Measurements from ENCODE around the gene GALNT14.
A peak's percentile ranks its signal among the peaks of the same experiment; 100 is the strongest.

GALNT14 gene

DNA sequence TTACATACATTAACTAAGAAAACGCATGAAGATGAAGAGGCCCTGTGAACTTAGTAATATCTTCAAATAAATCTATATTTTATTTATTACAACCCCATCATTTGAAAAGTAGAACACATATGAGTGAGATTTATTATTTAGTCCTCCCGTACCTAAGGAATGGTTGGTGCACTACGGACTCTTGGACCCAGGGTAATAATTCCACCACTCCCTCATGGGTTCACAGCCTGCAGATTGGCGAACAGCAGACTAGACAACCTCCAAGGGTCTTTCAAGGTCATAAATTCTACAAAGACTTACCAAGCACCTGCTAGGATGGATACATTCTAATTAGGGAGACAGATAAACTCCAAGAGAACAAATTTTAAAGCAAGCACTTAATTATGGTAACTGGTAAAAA lies 51.6 kb downstream of the GALNT14 start:
- no peak for DNase-seq

DNA sequence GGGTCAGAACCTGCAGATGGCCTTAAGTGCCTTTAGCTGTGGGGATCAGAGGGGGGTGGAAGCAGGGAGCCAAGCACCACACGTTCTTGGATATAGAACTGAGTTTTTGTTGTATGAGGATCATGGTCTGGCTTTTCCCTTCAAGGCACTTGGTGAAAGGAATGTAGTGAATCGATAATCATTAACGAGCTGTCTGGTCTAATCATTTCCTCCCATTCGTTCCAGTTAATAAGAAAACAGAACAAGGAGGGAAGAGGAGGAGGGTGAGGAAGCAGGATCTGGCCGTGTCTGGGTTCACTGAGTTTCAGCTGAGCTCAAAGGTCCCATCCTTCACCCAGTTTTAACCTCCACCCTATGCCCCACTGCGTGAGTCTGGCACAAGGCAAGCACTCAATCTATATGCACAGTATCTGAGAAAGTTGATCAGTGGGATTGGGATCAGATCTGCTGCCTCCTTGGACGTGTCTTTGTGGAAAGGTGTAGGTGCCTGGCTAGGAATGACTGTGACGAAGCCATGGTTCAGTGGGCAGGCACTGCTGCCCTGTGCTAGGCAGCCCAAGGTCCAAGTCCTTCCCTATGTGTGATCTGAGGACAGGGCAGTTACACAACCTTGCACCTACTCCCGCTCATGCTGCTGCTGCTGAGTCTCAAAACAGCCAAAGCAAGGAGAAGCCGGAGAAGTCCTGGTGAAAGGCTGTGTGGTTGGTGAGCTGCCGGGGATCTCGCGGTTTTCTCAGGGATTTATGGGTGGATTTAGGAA lies 54.8 kb downstream of the GALNT14 start:
- DNase-seq: no peak

DNA sequence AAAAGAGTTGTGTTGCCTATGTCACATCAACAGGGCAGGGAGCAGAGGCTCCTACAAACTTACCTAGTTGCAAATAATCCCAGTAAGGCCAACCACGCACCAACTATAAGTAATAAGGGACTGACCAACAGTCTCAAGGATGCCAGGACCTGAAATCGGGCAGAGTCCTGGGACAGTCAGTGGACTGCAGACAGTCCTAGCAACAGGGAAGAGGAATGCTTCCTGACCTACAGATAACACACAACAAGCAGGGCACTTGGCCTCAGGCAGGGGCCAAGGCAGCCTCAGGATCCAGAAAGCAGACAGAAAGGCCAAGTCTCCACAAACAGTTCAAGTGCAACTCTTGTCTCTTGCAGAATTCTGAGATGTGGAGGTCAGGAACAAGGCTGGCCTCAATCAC lies 56.2 kb downstream of the GALNT14 start:
- DNase-seq: no peak

DNA sequence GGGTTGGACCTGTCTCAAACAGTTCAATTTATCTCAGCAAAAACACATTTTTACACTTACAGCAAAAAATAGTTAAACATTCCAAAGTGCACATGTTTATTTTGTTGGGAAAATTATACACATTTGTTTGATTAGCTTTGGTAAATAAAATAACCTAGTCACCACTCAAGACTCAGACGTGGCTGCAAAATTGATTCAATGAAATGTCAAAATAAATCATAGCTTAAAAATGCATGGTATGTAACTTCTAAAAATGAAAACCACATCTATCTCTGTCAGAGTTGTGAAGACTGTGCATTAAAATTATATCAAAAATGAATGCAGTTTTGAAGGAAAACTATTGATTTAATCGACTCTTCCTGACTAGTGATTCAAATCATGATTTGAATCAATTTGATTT lies 56.7 kb downstream of the GALNT14 start:
- no peak for DNase-seq

DNA sequence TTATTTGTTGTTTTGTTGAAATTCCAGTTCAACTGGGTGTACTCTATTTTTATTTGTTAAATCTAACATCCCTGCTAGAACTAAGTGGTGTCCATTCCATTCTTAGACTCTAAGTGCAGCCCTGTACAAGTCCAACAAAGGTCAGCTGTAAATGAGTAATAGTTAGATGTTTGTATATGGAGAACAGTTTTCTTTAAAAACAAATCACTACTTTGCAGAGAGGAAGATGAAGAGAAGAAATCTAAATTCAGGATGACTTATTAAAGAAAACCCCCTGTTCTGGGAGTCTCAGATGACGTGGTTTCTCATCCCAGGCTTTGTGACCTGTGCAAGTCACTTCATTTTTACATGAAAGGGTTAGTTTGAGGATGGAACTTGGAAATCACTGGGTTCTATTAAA lies 57.9 kb downstream of the GALNT14 start:
- no peak for DNase-seq

DNA sequence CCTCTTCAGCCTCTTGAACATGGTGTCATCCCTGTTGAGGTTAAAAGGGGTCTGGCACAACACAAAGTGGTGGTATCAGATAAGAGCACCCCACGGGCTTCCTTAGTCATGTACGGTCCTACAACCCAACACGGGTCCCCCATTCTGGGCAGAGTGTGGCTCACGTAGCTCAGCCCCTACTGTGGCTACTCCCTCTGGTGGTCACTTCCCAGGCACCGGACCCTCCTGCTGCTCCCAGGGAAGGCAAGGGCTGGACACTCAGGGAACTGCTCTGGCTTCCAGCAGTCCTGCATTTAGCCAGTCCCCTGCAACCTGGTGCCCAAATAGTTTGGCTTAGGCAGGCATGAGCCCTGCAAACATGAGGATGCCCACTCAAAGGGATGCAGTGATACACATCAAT lies 58.6 kb downstream of the GALNT14 start:
- DNase-seq: no peak

DNA sequence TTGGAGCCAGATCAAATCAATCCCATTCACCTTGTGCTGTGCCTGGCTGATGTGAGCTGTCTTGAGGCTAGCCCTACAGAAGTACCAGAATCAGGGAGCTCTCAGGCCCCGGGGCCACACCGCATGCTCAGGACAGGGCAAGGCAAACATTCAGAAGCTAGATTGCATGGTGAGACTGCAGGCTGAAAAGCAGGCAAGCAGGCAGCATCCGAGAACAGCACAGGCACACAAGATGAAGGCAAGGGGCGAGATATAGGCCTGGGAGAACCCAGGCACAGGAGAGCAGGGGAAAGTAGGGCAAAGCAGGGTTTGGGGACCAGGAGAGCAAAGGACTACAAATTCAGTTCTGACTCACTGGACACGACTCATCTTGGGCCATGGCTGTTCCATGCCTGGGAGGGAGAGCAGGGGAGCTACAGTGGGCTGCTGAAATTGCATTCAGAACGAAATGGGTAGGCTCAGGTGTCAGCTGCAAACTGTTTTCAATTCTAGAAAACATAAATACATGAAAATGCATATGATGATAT lies 59.6 kb downstream of the GALNT14 start:
- DNase-seq: no peak

DNA sequence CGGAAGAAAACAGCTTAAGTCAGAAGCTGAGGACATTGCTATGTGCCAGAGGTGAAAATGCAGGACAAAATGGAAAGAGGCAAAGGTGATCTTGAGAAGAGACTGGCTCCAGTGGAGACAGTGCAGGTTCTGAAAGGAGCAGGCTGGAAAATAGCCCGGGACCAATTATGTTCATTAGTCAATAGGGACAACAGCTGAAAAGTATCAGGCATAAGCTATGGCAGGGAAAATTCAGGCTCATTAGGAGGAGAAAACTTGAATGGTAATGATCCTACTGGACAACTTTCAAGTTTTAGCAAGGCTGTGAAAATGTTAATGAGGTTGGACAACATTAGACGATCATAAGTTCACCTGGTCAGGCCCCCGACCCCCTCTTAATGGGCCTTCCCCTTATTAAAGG lies 60.2 kb downstream of the GALNT14 start:
- DNase-seq: no peak

DNA sequence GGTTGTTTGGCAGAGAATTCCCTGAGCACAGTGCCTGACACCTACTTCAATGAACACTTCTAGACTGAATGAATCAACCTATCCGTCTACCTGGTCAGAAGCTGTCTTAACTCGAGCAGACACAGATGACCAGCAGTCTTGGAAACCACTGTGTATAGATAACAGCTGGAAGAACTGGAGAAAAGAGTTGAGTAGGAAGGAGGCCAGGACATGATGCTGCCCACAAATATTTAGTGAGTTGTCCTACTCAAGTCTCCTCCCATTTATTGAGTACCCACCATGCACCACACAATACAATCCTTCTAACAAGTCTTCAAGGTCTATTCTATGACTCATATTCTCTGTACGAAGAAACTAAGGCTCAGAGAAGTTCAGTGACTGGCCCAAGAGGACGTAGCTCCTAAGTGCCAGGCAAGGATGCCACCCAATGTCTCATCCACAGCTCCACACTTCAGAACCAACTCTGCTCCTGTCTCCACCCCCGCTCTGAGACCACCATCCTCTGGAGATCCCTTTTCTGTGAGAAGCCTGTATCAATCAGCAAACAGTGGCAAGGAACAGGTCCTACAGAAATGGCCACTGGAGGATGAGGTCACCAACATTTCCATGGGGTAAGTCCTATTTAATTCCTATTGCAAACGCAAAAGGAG lies 62.2 kb downstream of the GALNT14 start:
- no peak for DNase-seq

DNA sequence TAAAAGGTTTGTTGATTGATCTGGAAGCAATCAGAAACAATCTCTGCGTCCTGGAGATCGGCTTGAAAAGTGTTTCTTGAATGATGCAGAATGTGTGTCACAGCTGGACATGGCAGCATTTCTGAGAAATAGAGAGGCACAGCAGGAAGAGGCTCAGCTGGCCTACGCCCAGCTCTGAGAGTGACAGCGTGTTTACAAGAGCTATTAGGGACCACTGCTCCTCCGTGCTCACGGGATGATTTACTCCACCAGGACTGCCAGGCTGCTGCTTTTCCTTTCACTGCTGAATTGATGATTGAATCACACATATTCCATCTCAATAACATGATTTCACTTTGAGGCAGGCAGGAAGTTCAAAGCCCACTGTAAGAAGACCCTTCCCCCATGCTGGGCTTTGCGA lies 62.8 kb downstream of the GALNT14 start:
- no peak for DNase-seq

DNA sequence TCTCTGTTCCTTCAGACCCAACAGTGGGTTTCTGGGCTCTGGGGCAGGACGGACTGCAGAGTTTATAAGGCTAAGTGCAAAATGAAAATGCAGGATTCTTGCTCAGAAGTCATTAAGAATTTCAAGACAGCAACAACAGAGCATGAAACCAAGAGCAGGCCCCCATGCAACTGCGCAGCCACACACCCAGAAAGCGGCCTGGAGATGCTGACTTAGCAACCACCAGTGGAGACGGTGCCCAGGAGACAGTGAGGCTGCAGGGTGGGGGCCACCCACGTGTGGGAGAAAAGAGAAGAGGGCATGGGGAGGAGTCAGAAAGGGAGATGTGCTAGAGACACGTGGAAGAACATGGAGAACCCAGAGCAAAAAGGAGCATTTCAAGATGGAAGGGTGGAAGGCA lies 66.5 kb downstream of the GALNT14 start:
- DNase-seq: no peak

DNA sequence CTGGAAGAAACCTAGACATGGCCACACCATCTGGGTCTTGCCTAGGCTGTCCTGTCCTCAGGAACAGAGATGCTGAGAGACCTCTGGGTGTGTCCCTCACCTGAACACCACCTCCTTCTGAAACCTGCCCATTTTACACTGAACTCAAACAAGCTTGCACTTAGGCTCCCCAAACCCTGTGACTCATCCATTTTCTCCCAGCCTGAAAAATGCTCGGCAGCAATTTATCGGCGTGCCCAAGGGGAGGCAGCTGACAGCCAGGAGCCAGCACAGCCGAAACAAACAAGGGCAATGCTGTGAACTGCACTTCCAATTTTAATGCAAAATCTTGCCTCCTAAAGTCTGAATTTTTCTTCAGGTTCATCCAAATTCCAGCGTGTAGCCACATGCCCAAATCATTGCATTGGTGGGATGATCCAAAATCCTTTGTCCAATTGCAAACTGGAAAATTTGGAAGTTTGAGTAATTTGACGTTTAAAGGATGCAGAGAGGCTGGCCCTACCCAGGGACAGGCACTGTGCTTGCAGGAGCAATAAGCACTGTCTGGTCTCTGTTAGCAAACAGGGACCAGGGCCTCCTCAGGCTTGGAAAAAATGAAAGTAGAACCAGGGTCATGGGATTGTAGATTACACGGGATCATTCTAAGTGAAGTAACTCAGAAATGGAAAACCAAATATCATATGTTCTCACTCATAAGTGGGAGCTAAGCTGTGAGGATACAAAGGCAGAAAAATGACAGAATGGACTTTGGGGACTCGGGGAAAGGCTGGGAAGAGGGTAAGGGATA lies 67.7 kb downstream of the GALNT14 start:
- no peak for DNase-seq

DNA sequence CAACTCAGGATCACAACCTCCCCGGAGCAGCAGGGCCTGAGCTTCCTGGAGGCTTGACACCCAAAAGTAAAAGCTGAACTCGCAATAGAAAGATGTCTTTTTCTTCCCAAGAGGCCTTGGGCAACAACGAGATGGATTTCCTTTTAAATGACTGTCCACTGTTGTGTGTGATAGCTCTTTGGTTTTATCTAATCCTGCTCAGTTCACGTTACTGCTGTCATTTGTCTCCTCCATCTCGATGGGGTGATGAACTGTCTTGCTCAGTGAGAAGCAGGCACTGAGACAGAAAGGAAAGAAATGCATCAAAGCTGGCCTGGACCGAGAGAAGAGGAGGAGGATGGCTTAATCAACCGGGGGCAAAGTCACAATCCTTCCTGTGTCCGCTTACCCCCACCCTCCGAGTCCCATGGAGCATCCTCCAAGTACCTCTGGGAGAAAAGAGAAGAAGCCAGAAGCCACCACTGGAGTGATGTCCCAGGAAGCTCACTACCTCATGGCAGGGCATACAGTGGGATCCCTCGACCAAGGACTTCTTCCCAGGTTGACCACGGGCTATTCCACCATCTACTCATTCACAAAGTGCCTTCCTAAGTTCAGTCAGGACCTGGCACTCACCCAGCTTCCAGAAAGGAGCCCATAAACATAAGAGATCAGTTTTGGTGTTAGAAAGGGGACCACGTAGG lies 68.5 kb downstream of the GALNT14 start:
- no peak for DNase-seq

DNA sequence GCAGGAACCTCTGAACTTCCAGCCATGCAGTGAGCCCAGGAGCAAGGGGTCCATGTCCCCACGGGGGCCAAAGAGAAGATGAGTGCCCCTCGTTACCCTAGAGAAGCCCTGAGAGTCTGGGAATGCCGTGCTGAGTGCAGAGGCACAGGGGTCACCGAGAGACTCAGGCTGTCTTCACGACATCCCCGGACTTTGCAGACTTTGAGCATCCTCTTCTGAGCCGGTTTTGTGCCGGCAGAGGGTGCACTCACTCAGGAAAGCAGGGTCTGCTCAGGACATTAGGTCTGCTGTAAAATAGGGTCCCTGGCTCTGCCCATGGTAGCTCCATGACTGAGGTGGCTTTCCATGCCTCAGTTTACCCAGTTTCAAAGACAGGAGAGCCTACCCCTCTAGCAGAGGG lies 71.0 kb downstream of the GALNT14 start:
- DNase-seq: no peak

DNA sequence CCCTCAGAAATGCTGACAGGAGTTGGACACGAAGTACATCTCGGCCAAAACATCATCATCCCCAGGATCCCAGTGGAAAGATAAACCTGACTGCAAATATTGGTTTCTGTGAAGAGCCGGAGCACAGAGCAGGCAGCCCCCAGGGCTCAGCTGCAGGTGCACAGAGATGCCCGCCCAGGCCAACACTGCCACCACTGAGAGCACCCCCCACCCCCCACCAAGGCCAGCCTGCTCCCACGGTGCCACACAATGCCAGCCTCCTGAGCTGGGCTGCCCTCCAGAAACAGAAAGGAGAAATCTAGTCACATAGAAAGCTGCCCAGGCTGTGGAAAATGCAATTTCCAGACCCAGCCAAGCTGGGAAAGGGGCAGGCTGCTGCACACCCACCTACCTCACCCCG lies 71.7 kb downstream of the GALNT14 start:
- no peak for DNase-seq

DNA sequence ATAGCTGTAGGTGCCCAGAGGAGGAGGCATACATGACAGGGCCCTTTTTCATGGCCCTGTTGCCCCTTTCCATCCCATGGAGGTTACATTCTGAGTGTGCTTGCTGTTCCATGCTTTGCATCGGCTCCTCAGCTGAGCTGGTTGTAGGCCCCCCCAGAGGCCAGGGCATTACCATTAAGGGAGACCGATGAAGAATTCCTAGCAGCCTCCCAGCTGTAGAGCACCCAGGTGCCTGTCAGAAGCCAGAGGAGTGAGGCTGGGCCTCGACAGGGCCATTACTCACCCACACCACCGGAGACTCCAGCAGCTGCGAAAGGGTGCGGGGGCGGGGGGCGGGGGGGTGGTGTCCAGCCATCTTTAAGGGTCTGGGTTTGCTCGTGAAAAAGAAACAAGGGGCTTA lies 72.2 kb downstream of the GALNT14 start:
- DNase-seq: no peak

DNA sequence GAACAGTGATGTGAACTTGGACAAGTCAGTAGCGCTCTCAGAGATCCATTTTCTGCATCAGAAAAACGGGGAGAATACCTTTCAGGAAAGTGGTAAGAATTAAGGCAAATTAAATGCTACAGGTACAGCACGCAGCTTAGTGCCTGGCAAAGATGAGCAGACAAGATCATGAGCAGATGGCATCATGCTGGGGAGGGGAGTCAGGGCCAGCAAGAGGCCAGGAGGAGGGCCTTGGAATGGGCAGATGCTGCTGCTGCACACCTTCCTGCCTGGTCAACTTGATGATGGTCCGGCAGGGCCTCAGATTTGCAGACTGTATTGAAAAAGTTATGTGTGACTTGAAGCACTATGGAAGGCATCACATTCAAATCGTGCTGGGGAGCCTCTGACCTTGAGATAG lies 72.9 kb downstream of the GALNT14 start:
- no peak for DNase-seq

DNA sequence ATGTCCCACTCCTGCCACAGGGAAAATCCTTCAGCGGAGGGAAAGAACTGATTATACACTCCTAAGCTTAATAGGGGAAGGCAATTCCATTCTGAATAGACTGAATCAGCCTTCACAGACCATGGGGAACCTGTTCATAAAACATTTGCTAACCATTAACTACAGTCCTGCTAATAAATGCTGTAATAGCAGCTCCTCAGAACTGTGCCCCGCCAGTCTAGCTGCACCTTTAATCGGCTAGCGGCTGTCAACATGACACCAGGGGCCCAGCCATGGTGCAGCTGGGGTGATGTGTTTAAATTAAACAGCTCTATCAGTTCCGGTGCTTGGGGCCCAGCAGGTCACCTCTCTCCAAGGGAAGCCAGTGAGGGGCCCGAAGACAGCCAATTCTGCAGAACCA lies 77.8 kb downstream of the GALNT14 start:
- DNase-seq: peak; percentile 27

DNA sequence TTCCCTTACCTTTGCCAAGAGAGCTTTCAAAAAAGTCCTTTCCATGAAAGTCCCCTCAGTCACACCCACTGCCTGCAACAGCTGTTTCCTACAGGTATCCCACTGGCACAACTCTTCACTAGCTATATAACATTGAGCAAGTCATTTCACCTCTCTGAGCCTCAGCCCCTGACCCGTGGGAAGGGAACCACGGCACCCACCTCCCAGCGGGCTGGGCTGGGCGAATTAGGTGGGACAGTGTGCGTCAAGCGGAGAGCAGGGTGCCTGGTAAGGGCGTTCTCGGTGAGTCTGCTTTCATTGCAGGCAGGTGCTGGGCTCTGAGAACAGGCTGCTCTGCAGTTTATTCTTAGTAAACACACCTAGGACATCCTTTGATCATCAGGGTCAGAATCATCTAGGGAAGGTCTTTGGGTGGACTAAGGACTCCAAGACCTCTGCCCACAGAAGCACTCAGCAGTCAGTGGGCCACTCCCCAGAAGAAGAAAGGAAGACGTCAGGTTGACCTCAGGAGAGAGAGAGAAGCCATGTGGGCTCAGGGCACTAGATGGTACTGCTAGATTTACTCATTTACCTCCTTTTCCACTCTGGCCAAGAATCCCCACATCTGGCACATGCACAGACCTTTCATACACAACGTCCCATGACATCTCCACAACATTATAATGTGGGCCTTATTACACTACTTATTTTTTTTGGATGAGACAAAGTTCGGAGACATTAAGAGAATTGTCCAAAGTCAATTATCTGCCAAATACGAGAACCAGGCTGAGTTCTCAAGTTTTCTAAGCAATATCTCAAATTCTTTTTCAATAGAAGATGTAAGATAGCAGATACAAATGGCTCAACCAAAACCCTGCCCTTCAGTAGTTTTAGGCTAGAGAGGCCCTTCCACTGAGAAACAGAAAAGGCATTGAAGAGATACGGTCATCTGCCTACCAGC lies 79.9 kb downstream of the GALNT14 start:
- no peak for DNase-seq

DNA sequence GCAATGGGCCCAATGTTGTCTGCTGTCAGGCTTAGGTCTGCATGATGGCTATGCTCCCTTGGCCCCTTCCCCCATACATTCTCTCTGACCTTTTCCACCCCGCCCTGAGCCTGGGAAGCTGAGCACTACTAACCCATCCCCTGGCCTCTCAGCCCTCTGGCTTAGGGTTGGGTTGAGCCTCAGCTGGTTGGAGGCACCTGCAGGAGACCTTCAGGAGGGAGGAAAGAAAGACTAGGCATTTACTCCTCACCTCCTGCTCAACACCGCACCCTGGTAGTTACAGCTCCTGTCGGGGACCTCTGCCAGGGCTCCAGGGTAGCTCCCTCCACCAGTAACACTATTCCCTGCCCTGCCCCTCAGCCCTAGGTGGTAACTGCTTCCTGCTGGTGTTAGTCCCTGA lies 80.5 kb downstream of the GALNT14 start:
- no peak for DNase-seq

DNA sequence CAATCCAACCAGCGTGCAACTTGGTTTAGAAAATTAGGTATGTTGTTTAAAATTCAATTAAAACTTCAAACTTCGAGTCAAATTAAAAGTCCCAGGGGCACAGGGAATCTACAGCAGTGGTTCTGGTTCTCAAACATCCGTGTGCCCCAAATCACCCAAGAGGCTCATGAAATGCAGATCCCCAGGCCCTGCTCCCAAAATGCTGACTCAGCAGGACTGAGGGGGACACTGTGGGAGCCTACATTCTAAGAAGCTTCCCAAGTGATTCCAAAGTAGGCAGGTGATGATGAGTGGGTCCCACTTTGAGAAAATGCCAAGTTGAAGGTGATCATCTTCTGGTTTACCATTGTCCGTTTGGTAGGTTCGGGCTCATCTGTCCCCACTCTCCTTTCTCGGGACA lies 82.3 kb downstream of the GALNT14 start:
- no peak for DNase-seq

DNA sequence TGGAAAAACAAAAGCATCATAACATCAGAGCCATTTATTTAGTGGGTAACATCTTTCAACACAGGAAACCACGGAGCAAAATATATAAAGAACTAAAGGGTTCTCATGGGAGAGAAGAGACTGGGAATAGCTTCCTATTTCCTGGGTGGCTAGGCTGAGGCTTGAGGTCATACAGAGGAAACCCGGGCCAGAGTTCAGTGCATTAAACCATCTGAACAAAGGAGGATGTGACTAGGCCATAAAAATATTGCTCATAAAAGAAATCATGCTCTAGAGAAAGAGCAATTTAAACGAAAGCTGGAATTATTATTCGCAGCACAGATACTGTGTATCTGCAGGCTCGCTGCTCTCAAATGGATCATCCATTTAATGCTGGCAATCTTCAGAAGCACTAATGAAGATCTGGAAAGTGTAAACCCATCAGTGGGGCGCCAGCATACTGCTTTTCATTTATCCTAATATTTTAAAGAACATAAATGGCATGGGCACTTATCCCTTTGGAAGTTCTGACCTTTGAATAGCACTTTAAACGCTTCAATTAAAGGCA lies 83.3 kb downstream of the GALNT14 start:
- DNase-seq: no peak
